Measurements from ENCODE around the gene KHSRP.
"Not testable (repeated sequence)": the region's sequence is repeated elsewhere in the genome, so short reads cannot be mapped to it uniquely, and the experiment has no call there.

KHSRP gene

DNA sequence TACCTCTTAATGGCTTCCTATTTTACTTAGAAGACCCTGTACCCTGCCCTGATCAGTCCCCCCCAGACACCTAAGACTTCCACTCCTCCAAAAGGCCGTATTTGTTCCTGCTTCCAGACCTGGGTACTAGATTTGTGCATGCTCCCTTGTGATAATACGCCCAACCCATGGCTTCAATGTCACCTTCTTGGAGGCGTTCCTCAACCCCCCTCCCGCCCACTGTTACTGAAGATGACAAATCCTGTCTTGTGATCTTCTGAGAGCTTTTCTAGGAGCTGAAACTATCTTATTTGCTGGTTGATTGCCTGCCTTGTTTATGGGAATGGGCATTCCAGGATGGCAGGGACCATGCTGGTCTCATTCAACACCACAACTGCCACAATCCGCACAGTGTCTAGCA lies 25.6 kb upstream of the KHSRP start:
- no peak for DNase-seq (ENCODE audit: low read depth)

DNA sequence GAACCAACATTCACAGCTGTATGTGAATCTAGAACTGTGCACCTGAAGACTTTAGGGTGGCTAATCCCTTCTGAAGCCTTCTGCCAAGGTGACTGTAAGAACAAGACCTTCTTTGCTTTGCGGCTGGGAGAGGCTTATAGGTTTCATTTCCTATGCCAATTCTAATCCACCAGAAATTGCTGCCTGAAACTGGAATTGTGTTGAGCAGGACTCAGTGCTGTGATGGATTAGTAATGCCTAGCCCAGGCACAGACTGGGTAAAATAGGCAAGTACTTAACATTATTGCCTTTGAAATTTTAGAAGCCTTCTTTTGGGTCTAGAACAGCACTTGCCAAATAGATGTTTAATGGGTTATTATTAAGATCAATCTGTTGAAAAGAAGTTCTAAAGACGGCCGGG lies 23.4 kb upstream of the KHSRP start:
- no peak for DNase-seq (ENCODE audit: low read depth)

GRCh38 chr19:6446452-6446851 lies 21.8 kb upstream of the KHSRP start:
- no peak for DNase-seq (ENCODE audit: low read depth)

DNA sequence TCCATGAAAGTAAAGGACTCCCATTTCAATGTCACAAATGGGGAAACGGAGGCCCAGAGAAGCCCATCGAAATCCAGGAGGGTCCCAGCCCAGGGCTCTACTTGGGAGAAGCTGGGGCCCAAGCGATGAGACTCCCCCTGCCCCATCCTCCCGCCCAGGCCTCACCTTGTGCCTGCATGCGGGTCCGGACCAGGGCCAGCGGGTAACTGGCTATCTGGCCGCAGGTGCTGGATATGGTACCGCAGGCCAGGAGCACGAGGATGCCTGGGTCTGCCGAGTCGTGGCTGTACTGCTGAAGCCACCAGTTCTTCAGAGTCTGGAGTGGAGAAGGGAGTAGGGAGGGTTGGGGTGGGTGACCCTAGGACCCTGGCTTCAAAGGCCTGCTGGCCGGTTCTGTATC lies 19.4 kb upstream of the KHSRP start:
- no peak for DNase-seq (ENCODE audit: low read depth)

- no peak for DNase-seq (ENCODE audit: low read depth)
These were observed 17.6 kb upstream of the KHSRP start for GRCh38 chr19:6442087-6442688.

GRCh38 chr19:6440905-6441304 lies 16.3 kb upstream of the KHSRP start:
- no peak for DNase-seq (ENCODE audit: low read depth)

DNA sequence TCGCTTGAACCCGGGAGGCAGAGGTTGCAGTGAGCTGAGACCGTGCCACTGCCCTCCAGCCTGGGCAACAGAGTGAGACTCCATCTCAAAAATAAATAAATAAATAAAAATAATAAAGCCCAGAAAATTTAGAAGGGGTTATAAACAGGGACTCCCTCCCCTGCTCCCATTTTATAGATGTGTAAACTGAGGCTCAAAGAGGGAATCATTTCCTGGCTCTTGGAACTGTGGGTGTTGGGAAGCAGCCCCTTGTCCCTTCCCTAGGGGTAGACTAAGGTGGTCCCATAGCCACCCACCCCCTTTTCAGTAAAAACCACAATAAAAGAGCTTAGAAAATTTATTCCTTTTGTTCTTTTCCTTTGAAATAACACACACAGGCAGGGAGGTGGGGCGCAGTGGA lies 15.1 kb upstream of the KHSRP start:
- DNase-seq (ENCODE audit: low read depth) = no peak

GRCh38 chr19:6433663-6434062 lies 9.1 kb upstream of the KHSRP start, which contains the start of gene SLC25A41:
Gene SLC25A41, minus strand, starts transcription at chr19:6433763. Its CDS starts 70 bp downstream, at chr19:6433693.
- no peak for DNase-seq (ENCODE audit: low read depth)

DNA sequence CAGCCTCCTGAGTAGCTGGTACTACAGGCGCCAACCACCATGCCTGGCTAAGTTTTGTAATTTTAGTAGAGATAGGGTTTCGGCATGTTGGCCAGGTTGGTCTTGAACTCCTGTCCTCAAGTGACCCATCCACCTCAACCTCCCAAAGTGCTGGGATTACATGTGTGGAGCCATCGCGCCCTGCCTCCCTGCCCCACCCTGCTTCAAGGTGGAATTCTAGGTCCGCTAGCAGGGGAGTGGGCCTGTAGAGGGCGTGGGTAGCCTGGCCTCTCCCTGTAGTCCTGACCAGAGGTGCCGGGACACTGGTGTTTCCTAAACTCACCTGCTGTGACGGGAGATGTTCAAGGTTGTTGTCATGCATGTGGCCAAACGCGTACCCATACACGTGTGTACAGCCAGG lies 8.6 kb upstream of the KHSRP start:
- DNase-seq (ENCODE audit: low read depth) = no peak

DNA sequence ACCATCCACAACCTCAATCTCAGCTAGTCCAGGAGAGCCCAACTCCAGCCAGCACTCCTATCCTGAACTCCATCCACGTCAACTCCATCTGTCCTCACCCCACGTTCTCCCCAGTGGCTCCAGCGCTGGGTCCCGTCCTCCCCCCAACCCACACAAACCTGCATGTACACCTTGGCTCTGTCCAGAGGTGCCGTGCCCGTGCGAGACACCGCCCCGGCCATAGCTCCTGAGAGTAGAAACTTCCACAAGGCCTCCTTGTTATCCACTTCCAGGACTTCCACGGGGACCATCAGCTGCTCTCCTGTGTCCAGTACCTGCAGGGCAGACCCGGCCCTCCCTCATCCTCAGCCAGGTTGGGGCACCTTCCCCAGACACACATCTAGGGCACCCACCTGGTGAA lies 7.3 kb upstream of the KHSRP start:
- DNase-seq (ENCODE audit: low read depth) = no peak

DNA sequence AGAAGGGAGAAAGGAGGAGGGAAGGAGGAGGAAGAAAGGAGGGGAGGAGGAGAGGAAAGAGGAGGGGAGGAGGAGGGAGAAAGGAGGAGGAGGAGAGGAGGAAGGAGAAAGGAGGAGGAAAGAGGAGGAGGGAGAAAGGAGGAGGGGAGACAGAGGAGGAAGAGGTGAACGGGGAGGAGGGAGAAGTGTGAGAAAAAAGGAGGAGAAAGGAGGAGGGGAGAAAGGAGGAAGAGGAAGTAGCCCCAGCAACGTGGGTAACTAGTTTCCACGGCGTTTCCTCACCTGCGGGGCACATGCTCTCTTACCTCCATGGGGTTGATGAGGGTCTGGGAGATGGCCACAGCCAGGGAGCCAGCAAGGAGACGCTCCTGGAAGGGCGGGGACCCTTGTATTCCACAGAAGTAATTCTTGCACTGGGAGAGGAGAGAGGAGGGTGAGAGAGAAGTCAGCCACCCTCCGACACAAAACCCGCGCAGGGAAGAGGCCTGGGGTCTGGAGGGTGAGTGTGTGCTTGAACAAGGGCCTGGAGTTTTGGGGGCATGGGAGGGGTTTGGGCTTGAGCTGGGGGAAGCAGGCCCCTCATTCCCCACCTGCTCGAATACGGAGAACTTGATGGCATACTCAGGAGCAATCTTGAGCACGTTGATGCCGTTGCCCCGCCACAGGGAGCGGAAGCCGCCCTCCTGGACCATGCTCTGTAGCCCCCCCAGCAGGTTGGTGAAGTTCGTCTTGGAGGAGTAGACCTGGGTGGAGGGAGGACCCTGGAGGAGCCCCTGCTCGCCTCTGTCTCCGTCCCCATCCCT lies 5.0 kb upstream of the KHSRP start:
- no peak for DNase-seq (ENCODE audit: low read depth)

DNA sequence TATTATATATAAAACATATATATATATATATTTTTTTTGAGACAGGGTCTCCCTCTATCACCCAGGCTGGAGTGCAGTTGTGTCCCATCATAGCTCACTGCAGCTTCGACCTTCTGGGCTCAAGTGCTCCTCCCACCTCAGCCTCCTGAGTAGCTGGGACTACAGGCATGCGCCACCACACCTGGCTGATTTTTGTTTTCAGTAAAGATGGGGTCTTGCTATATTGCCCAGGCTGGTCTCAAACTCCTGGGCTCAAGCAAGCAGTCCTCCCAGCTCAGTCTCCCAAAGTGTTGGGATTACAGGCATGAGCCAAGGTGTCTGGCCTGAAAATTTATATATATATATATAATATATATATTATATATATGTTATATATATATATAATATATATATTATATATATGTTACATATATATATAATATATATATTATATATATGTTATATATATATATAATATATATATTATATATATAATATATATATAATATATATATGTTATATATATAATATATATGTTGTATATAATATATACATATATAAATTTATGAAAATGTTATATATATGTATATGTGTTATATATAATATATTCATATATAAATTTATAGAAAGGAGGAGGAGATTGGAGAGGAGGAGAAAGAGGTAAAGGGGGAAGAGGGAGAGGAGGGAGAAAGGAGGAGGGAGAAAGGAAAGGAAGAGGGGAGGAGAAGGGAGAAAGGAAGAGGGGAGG lies 4.2 kb upstream of the KHSRP start:
- not testable (repeated sequence) for DNase-seq (ENCODE audit: low read depth)

DNA sequence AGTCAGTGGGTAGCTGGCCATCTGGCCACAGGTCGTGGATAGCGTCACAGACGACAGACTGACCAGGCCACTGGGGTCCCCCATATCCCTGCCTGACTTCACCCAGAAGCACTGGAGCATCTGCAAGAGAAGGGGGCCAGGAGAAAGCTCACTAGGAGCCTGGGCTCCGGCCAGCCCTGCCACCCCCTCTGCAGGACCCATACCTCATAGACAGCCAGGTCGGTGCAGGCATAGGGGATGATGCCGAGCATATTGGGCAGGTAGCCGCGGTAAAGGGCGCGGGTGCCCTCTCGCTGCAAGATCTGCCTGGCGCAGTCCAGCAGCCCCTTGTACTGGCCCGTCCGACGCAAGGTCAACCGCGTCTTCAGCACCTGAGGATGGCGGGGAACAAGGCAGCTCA lies 2.5 kb upstream of the KHSRP start:
- no peak for DNase-seq (ENCODE audit: low read depth)

- no peak for DNase-seq (ENCODE audit: low read depth)
These were observed 1.4 kb upstream of the KHSRP start for GRCh38 chr19:6425732-6426620.

DNA sequence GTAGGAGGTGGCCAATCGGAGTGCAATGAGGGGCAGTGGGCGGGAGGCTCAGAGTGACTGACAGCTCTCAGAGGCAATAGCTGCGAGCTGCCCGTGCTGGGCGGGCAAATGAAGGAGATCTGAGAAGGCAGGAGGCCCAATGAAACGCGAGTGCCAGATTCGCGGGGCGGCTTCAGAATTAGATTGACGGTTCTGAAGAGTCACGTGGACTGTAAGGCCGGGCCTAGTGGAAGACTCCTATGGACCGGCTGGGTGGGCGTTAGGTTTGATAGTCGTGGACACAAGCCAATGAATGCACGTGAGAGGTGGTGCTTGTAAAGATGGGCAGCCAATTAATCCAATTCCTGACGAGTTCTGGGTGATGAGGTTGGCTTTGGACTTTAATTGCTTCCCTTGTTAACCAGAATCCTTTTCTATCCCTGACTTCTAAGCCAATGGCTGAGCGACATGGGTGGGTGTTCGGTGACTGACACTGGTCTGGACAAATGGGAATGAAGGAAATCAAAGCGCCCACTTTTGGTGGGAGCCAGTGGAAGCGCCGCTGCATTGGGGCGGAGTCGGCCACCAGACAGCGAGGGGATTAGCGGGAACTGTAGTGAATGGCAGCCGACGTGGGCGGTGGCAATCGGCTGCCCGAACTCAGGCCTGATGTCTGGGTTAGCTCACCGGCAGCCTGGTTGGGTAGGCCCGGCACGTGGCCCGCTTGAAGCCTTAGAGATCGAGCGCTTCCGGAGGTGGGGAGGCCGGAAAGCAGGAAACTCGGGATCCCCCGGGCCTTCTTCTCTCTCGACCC lies 524 bp upstream of the KHSRP start:
- peak; percentile 100 for DNase-seq (ENCODE audit: low read depth)

- peak; percentile 37 for DNase-seq (ENCODE audit: low read depth)
These were observed 964 bp downstream of the KHSRP start for GRCh38 chr19:6423499-6424194.

GRCh38 chr19:6421075-6422014 lies 3.3 kb downstream of the KHSRP start:
- no peak for DNase-seq (ENCODE audit: low read depth)

DNA sequence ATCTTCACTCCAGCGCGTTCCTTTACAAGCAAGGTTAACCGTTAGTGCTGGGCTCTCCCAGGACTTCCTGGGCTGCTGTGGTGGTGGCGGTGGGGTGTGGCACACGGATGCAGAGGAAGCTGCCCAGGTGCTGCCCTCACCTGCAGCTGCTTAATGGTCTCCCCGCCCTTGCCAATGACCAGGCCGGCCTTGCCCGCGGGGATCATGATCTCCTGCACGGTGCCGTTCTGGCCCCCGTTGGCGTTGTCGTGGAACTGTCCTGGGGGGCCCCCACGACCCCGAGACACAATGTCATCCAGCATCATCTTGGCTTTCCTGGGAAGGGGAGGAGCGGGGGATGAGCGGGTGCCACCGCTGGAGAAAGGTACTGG lies 6.1 kb downstream of the KHSRP start:
- no peak for DNase-seq (ENCODE audit: low read depth)

GRCh38 chr19:6417713-6418561 lies 6.7 kb downstream of the KHSRP start:
- DNase-seq (ENCODE audit: low read depth) = peak; percentile 43
